A549 (cell line): ENCODE results near the gene CBFA2T2. TPM values are rescaled to one million over a fixed set of nuclear protein-coding genes. Genes with fewer than 3 reads are reported as not detected.

Source experiments
- ATAC-seq, 2 experiments: fragments of 200-7000 bp in 1 of 2; fragments of >200 bp in 1 of 2; cut with Nextera tagmentation in 1 of 2; cut with Tn5 transposase in 1 of 2; 3 replicates each; pipeline versions ENCODE4 v1.8.0 to v1.9.1; 2018 to 2020; ENCODE audit warnings: mild to moderate bottlenecking in 1 of 2, moderate library complexity in 1 of 2
- CTCF ChIA-PET: fragments of 300-600 bp; sonication (Branson Sonifier 250); formaldehyde crosslinking; extraction: SDS; loops from one replicate; lab custom pipeline; 2021; ENCODE audit warnings: antibody characterized with exemption, inconsistent platforms; lab: Yijun Ruan, JAX
- POLR2A ChIA-PET: fragments of 350-600 bp; formaldehyde crosslinking; extraction: SDS; loops from one replicate; lab custom pipeline; 2021; ENCODE audit warnings: antibody characterized with exemption, inconsistent platforms; lab: Yijun Ruan, JAX
- DNase-seq, 2 experiments: peaks; one replicate each; pipeline versions ENCODE4 v3.0.0 to v3.0.0-alpha.2; 2011 to 2016; ENCODE audit warnings: low read depth in 1 of 2, low spot score in 1 of 2
- FAIRE-seq: peaks from 2 replicates; lab custom pipeline; 2011; peaks lifted over from hg19 to GRCh38; lab: Jason Lieb, UNC
- H3K27ac ChIP-seq, 2 experiments: fragments of >200 bp; sonication (Bioruptor Twin); formaldehyde crosslinking; 3 replicates each; pipeline ENCODE4 v1.5.1; 2016 to 2017
- H3K4me1 ChIP-seq: fragments of >200 bp; sonication (Bioruptor Twin); formaldehyde crosslinking; 3 replicates; pipeline ENCODE4 v1.6.1; 2016
- H3K4me2 ChIP-seq: fragments of >200 bp; sonication (Bioruptor Twin); formaldehyde crosslinking; 3 replicates; pipeline ENCODE4 v1.6.1; 2016
- H3K4me3 ChIP-seq: fragments of >200 bp; sonication (Bioruptor Twin); formaldehyde crosslinking; 3 replicates; pipeline ENCODE4 v1.5.1; 2016
- H3K9me3 ChIP-seq: fragments of >200 bp; sonication (Bioruptor Twin); formaldehyde crosslinking; 3 replicates; pipeline ENCODE4 v1.6.1; 2016
- CBX2 ChIP-seq: fragments of 200-600 bp; sonication (generic); IDR thresholded peaks from 2 replicates; pipeline ENCODE4 v1.6.1; 2016; ENCODE audit warnings: low read depth, mild to moderate bottlenecking, borderline replicate concordance
- CBX8 ChIP-seq: fragments of 200-600 bp; sonication (generic); IDR thresholded peaks from 2 replicates; pipeline ENCODE4 v1.6.1; 2016
- CHD4 ChIP-seq: fragments of 200-600 bp; sonication (generic); IDR thresholded peaks from 2 replicates; pipeline ENCODE4 v1.6.1; 2016; ENCODE audit warnings: antibody characterized with exemption, mild to moderate bottlenecking, borderline replicate concordance
- EHF ChIP-seq: fragments of 250-450 bp; sonication (Bioruptor Pico); IDR thresholded peaks from 2 replicates; pipeline ENCODE4 v1.5.0; 2020; ENCODE audit warnings: mild to moderate bottlenecking
- EHMT2 ChIP-seq: fragments of 200-600 bp; sonication (generic); IDR thresholded peaks from 2 replicates; pipeline ENCODE4 v1.6.1; 2016; ENCODE audit warnings: antibody characterized with exemption, low read depth, mild to moderate bottlenecking, moderate library complexity
- FOXS1 ChIP-seq: fragments of 250-450 bp; sonication (Bioruptor Pico); IDR thresholded peaks from 2 replicates; pipeline ENCODE4 v1.5.0; 2020; ENCODE audit warnings: mild to moderate bottlenecking, moderate library complexity
- GATA3 ChIP-seq: IDR thresholded peaks from 2 replicates; pipeline ENCODE4 v1.6.1; 2012; ENCODE audit warnings: borderline replicate concordance
- JUNB ChIP-seq: fragments of >200 bp; sonication (Bioruptor Twin); formaldehyde crosslinking; IDR thresholded peaks from 2 replicates; pipeline ENCODE4 v1.6.1; 2016
- KDM1A ChIP-seq: fragments of 200-600 bp; sonication (generic); IDR thresholded peaks from 2 replicates; pipeline ENCODE4 v1.6.1; 2016; ENCODE audit warnings: low read depth, mild to moderate bottlenecking
- KDM5A ChIP-seq: fragments of 200-600 bp; sonication (generic); IDR thresholded peaks from 2 replicates; pipeline ENCODE4 v1.6.1; 2016; ENCODE audit warnings: antibody characterized with exemption, mild to moderate bottlenecking
- MAFK ChIP-seq: fragments of 450-650 bp; IDR thresholded peaks from 2 replicates; pipeline ENCODE4 v1.6.1; 2014; ENCODE audit not compliant: partially characterized antibody
- MAZ ChIP-seq: fragments of 150-350 bp; IDR thresholded peaks from 2 replicates; pipeline ENCODE4 v1.6.1; 2014; ENCODE audit warnings: antibody characterized with exemption, low read depth, low read length, borderline replicate concordance
- NPAS2 ChIP-seq: fragments of 250-450 bp; sonication (Bioruptor Pico); IDR thresholded peaks from 2 replicates; pipeline ENCODE4 v1.8.0; 2022; ENCODE audit warnings: mild to moderate bottlenecking, moderate library complexity, borderline replicate concordance
- NR3C1 ChIP-seq: fragments of >200 bp; sonication (Bioruptor Twin); formaldehyde crosslinking; IDR thresholded peaks from 3 replicates; pipeline ENCODE4 v1.6.1; 2017
- POLR2AphosphoS2 ChIP-seq: conservative IDR thresholded peaks from 2 replicates; pipeline ENCODE4 v1.6.1; 2012; ENCODE audit warnings: low read length, improper control_type of control experiment, inconsistent platforms
- TFCP2L1 ChIP-seq: fragments of 250-450 bp; sonication (Bioruptor Pico); IDR thresholded peaks from 2 replicates; pipeline ENCODE4 v1.5.0; 2021; ENCODE audit warnings: mild to moderate bottlenecking
- TP53 ChIP-seq: fragments of 250-450 bp; sonication (Bioruptor Pico); IDR thresholded peaks from 2 replicates; pipeline ENCODE4 v1.5.0; 2021; ENCODE audit warnings: mild to moderate bottlenecking, moderate library complexity
- ZC3H11A ChIP-seq: fragments of 450-650 bp; IDR thresholded peaks from 2 replicates; pipeline ENCODE4 v1.6.1; 2014; ENCODE audit warnings: antibody characterized with exemption, mild to moderate bottlenecking
- WGBS: methylation state at CpG from one replicate; pipeline ENCODE4 v1.1.6; 2017; ENCODE audit errors: missing lambda C conversion rate; 5-methylcytosine and 5-hydroxymethylcytosine counted together
- polyA plus RNA-seq, 4 experiments: library from polyadenylated mRNA; depleted of rRNA in 3 of 4; stranded (reverse); fragments of >200 nt; fragmentation: RNase III in 1 of 4; extraction: RNeasy Plus Mini Kit Qiagen cat#74134 plus additional on column Dnase treatment in 1 of 4; gene quantifications; 2 replicates in 3 of 4; 3 replicates in 1 of 4; pipeline ENCODE4 v1.2.3, GENCODE V29; 2011 to 2017
- TF ChIP-seq, protein P1 (sequence below): fragments of >200 bp; sonication (Bioruptor Twin); formaldehyde crosslinking; IDR thresholded peaks from 3 replicates; pipeline ENCODE4 v1.5.1; 2016
- TF ChIP-seq, protein P2 (sequence below): IDR thresholded peaks from 2 replicates; pipeline ENCODE4 v1.6.1; 2012
- TF ChIP-seq, protein P3 (sequence below): fragments of >200 bp; sonication (Bioruptor Twin); formaldehyde crosslinking; IDR thresholded peaks from 3 replicates; pipeline ENCODE4 v1.6.1; 2016
- TF ChIP-seq, protein P4 (sequence below): fragments of >200 bp; sonication (Bioruptor Twin); formaldehyde crosslinking; IDR thresholded peaks from 2 replicates; pipeline ENCODE4 v1.6.1; 2016
- TF ChIP-seq, protein P5 (sequence below): fragments of 200-600 bp; sonication (generic); IDR thresholded peaks from 2 replicates; pipeline ENCODE4 v1.6.1; 2016; ENCODE audit warnings: antibody characterized with exemption, mild to moderate bottlenecking, moderate library complexity

CBFA2T2 gene
- polyA plus RNA-seq, 2 of the 4 experiments (the other 2 are of a cell fraction), result 6.8 to 9.4 TPM

DNA sequence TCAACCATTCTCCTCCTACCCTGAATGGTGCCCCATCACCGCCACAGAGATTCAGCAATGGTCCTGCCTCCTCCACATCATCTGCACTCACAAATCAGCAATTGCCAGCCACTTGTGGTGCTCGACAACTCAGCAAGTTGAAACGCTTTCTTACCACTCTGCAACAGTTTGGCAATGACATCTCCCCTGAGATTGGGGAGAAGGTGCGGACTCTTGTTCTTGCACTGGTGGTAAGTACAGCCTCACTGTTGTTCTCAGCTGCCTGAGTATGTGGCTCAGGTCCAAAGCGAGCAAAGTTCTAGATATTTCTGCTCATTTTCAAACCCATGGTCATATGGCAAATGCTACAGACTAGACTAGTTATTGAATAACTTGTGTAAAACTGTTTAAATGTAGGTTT is 121.2 kb downstream of the CBFA2T2 start:
- FAIRE-seq, result no peak
- WGBS, result 95% methylated on average over 5 of the region's 5 CpGs
- DNase-seq, result no peak

DNA sequence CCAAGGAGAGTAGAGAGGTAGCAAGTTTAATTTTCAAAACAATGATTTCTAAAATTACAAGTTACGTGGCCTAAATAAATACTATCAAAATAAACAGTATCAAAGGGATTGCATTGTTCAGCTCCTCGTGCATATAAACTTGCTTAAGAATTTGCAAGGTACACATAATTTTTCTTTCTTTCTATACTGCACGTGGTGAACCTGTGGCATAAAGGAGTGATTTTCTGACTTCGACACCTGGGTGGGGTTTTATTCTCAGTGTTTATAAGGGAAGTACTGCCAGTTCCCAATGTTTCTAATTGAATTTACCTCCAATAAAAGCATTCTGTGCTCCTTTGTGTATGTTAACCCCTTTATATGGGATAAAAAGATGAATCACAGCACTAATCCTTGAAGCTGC is 122.1 kb downstream of the CBFA2T2 start:
- ChIA-PET CTCF (interaction anchor here (1.2 to 1.5 kb wide), 2 partner anchors 13 to 155 kb away, joined by 3 read pairs; no protein-coding TSS in a partner anchor), POLR2A (no interaction called here)
- no peak for ATAC-seq
- H3K27ac ChIP-seq, result no peak overlapping the region
- H3K4me1 ChIP-seq, result no peaks in the 10 kb centered on the region
- peak; percentile 11 for TF ChIP-seq MAFK
- no peak for TF ChIP-seq KDM5A
- TF ChIP-seq, protein P1, sequence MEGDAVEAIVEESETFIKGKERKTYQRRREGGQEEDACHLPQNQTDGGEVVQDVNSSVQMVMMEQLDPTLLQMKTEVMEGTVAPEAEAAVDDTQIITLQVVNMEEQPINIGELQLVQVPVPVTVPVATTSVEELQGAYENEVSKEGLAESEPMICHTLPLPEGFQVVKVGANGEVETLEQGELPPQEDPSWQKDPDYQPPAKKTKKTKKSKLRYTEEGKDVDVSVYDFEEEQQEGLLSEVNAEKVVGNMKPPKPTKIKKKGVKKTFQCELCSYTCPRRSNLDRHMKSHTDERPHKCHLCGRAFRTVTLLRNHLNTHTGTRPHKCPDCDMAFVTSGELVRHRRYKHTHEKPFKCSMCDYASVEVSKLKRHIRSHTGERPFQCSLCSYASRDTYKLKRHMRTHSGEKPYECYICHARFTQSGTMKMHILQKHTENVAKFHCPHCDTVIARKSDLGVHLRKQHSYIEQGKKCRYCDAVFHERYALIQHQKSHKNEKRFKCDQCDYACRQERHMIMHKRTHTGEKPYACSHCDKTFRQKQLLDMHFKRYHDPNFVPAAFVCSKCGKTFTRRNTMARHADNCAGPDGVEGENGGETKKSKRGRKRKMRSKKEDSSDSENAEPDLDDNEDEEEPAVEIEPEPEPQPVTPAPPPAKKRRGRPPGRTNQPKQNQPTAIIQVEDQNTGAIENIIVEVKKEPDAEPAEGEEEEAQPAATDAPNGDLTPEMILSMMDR, result no peak
- TF ChIP-seq NPAS2, result no peak
- WGBS, result 89% methylated on average over 4 of the region's 4 CpGs
- FAIRE-seq, result no peak
- no peaks in the 10 kb centered on the region for H3K9me3 ChIP-seq
- no peak overlapping the region for H3K4me3 ChIP-seq
- no peak overlapping the region for H3K4me2 ChIP-seq
- DNase-seq, result no peak

More for the DNA sequence above, 121.2 kb downstream of the CBFA2T2 start:
- Histone ChIP-seq H3K4me2 (no peak overlapping the region), H3K27ac (no peak overlapping the region), H3K4me1 (no peaks in the 10 kb centered on the region), H3K4me3 (no peak overlapping the region), H3K9me3 (no peaks in the 10 kb centered on the region)
- CTCF ChIA-PET, result interaction anchor here (1.5 kb wide), 1 partner anchor 154 kb away, joined by 3 read pairs; no protein-coding TSS in a partner anchor
- TF ChIP-seq CBX2, result no peak
- TF ChIP-seq MAFK, result no peak
- TF ChIP-seq ZC3H11A, result no peak
- no peak for TF ChIP-seq KDM5A
- TF ChIP-seq CHD4, result no peak
- ATAC-seq, result no peak
- POLR2A ChIA-PET, result no interaction called here

DNA sequence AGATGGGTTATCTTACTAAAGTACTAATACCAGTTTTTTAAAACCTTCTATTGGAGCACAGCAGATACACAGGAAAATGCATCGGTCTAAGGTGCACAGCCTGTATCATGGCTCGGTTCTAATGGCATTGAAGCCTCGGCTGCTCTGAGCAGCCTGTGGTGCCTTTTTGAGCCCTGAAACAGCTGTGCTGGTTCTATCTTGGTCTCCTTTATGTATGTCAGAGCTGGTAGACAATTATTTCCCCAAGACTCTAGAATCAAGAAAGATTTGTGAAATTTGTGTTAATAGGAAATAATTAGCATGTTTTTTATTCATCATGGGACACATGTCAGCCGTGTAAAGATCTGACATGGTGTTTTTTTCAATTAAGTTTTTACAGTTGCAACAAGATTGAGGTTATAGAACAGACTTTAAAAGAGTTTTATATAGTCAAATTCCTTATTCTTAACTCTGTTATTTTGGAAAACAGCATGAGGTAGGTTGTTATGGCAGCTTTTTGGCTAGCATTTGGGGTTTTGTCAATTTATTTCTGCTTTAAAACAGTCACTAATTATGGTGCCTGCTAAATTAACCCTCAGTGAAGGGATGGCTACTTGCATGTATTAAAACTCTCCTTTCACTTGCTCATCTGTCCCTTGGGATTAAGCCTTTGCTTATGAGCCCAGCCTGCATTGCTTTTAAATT is 132.0 kb downstream of the CBFA2T2 start:
- ATAC-seq (no peak), FAIRE-seq (no peak), DNase-seq (no peak)
- H3K4me1 ChIP-seq, result no peaks in the 10 kb centered on the region
- ChIA-PET CTCF (interaction anchor here (1.2 to 1.5 kb wide), 2 partner anchors 18 to 164 kb away, joined by 3 read pairs; no protein-coding TSS in a partner anchor), POLR2A (no interaction called here)
- H3K4me3 ChIP-seq, result no peak overlapping the region
- TF ChIP-seq TFCP2L1 (no peak), CBX8 (no peak), JUNB (no peak), POLR2AphosphoS2 (no peak), FOXS1 (CRISPR knock-in tag) (no peak), MAZ (no peak), KDM1A (no peak), GATA3 (no peak), NR3C1 (no peak), EHMT2 (no peak), TP53 (CRISPR knock-in tag) (no peak), CHD4 (no peak), EHF (CRISPR knock-in tag) (no peak), ZC3H11A (no peak)
- TF ChIP-seq, protein P2, sequence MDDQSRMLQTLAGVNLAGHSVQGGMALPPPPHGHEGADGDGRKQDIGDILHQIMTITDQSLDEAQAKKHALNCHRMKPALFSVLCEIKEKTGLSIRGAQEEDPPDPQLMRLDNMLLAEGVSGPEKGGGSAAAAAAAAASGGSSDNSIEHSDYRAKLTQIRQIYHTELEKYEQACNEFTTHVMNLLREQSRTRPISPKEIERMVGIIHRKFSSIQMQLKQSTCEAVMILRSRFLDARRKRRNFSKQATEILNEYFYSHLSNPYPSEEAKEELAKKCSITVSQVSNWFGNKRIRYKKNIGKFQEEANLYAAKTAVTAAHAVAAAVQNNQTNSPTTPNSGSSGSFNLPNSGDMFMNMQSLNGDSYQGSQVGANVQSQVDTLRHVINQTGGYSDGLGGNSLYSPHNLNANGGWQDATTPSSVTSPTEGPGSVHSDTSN, result no peak
- TF ChIP-seq, protein P3, sequence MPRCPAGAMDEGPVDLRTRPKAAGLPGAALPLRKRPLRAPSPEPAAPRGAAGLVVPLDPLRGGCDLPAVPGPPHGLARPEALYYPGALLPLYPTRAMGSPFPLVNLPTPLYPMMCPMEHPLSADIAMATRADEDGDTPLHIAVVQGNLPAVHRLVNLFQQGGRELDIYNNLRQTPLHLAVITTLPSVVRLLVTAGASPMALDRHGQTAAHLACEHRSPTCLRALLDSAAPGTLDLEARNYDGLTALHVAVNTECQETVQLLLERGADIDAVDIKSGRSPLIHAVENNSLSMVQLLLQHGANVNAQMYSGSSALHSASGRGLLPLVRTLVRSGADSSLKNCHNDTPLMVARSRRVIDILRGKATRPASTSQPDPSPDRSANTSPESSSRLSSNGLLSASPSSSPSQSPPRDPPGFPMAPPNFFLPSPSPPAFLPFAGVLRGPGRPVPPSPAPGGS, result no peak
- TF ChIP-seq, protein P4, sequence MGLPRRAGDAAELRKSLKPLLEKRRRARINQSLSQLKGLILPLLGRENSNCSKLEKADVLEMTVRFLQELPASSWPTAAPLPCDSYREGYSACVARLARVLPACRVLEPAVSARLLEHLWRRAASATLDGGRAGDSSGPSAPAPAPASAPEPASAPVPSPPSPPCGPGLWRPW, result no peak
- TF ChIP-seq, protein P5, sequence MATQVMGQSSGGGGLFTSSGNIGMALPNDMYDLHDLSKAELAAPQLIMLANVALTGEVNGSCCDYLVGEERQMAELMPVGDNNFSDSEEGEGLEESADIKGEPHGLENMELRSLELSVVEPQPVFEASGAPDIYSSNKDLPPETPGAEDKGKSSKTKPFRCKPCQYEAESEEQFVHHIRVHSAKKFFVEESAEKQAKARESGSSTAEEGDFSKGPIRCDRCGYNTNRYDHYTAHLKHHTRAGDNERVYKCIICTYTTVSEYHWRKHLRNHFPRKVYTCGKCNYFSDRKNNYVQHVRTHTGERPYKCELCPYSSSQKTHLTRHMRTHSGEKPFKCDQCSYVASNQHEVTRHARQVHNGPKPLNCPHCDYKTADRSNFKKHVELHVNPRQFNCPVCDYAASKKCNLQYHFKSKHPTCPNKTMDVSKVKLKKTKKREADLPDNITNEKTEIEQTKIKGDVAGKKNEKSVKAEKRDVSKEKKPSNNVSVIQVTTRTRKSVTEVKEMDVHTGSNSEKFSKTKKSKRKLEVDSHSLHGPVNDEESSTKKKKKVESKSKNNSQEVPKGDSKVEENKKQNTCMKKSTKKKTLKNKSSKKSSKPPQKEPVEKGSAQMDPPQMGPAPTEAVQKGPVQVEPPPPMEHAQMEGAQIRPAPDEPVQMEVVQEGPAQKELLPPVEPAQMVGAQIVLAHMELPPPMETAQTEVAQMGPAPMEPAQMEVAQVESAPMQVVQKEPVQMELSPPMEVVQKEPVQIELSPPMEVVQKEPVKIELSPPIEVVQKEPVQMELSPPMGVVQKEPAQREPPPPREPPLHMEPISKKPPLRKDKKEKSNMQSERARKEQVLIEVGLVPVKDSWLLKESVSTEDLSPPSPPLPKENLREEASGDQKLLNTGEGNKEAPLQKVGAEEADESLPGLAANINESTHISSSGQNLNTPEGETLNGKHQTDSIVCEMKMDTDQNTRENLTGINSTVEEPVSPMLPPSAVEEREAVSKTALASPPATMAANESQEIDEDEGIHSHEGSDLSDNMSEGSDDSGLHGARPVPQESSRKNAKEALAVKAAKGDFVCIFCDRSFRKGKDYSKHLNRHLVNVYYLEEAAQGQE, result no peak
- H3K27ac ChIP-seq, result no peak overlapping the region
- no peak overlapping the region for H3K4me2 ChIP-seq
- no peaks in the 10 kb centered on the region for H3K9me3 ChIP-seq
- 95% methylated on average over 4 of the region's 4 CpGs for WGBS
